RWPE1 (cell line): ENCODE data around the gene SH3PXD2A.
A peak's percentile ranks its signal among the peaks of the same experiment; 100 is the strongest.

Source experiments
- CTCF ChIA-PET: fragments of 350-600 bp; sonication (Branson Sonifier 250); formaldehyde crosslinking; extraction: SDS; loops from one replicate; lab custom pipeline; 2021; lab: Yijun Ruan, JAX
- POLR2A ChIA-PET: fragments of 400-600 bp; formaldehyde crosslinking; extraction: SDS; loops from one replicate; lab custom pipeline; 2020; ENCODE audit warnings: antibody characterized with exemption; ENCODE audit not compliant: low non-redundant PET; lab: Yijun Ruan, JAX
- DNase-seq: peaks from one replicate; pipeline ENCODE4 v3.0.0; 2012; ENCODE audit warnings: low spot score
- H3K27ac ChIP-seq: fragments of 450-650 bp; 2 replicates; pipeline ENCODE4 v1.5.1; 2017
- TF ChIP-seq, protein P1 (sequence below): fragments of 450-650 bp; conservative IDR thresholded peaks from 2 replicates; pipeline ENCODE4 v1.5.1; 2017; ENCODE audit warnings: low read depth, mild to moderate bottlenecking

Gene SH3PXD2A

DNA sequence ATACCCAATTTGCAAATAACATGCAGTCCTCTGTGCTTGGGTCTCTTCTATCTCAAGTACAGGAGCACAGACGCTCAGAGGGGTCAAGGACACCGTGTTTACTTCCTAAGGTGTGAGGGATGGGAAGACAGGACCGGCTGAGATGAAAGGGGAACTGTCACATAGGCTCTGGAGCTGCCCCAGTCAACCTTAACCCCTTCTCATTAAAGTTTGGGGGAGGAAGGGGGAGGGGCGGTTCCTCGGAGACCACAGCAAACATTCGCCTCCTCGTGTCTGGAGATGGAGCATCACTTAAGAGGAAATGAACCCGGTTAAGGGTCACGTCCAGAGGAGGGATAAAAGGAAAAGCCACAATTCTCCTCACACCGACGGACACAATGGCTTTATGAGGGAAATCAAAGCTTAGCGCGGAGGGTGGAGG is 1.1 kb downstream of the SH3PXD2A start:
- TF ChIP-seq, protein P1, sequence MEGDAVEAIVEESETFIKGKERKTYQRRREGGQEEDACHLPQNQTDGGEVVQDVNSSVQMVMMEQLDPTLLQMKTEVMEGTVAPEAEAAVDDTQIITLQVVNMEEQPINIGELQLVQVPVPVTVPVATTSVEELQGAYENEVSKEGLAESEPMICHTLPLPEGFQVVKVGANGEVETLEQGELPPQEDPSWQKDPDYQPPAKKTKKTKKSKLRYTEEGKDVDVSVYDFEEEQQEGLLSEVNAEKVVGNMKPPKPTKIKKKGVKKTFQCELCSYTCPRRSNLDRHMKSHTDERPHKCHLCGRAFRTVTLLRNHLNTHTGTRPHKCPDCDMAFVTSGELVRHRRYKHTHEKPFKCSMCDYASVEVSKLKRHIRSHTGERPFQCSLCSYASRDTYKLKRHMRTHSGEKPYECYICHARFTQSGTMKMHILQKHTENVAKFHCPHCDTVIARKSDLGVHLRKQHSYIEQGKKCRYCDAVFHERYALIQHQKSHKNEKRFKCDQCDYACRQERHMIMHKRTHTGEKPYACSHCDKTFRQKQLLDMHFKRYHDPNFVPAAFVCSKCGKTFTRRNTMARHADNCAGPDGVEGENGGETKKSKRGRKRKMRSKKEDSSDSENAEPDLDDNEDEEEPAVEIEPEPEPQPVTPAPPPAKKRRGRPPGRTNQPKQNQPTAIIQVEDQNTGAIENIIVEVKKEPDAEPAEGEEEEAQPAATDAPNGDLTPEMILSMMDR: no peak
- CTCF ChIA-PET: interaction anchor here (0.9 to 2.1 kb wide), 9 partner anchors 12 to 142 kb away, joined by 3 to 7 read pairs (median 4); no protein-coding TSS in a partner anchor
- peak; percentile 67 for DNase-seq
- H3K27ac ChIP-seq: peak overlapping the region; percentile 91
- POLR2A ChIA-PET: interaction anchor here (0.7 to 1.1 kb wide), 4 partner anchors 18 to 437 kb away, joined by 3 to 4 read pairs (median 3); no protein-coding TSS in a partner anchor

DNA sequence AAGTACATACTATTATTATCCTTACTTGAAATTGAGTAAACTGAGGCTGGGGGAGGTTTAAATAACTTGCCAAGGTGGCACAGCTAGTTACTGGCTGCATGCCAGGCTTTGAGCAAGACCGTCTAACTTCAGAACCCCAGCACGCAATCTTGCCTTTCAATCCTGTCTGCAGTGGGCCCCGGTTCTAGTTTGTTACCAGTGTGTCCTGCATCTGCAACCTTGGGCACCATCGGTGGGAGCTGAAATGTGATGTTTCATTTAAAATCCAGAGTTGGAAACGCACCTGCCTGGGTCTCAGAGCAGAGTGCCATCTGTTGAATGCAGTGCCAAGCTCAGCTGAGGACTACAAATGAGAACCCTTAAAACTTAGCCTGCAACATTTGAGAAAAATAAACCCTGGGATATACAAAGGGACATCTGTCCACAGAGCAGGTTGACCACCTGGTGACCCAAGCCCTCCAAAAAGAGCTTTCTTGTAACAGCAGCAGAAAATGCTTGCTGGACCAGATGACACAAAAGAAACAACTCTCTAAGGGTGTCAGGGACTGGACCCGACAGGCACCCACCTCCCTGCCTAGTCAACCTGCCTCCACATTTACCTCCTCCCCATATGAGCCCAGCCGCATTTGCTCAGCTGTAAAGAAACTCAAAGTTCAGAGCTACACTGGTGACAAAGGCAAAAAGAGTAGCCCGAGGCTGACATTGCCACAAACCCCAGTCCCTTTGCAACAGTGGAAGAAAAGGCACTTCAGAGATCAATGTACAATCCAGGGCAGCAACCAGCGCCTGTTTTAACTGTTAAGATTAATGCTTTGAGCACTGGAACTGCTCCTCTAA is 1.7 kb downstream of the SH3PXD2A start:
- ChIA-PET POLR2A (interaction anchor here (1.0 to 1.1 kb wide), 2 partner anchors 18 to 72 kb away, joined by 3 read pairs; no protein-coding TSS in a partner anchor), CTCF (interaction anchor here (0.6 to 2.1 kb wide), 6 partner anchors 13 to 141 kb away, joined by 3 to 7 read pairs (median 4); no protein-coding TSS in a partner anchor)
- TF ChIP-seq, protein P1: no peak
- DNase-seq: peak; percentile 33
- peak overlapping the region; percentile 91 for H3K27ac ChIP-seq

DNA sequence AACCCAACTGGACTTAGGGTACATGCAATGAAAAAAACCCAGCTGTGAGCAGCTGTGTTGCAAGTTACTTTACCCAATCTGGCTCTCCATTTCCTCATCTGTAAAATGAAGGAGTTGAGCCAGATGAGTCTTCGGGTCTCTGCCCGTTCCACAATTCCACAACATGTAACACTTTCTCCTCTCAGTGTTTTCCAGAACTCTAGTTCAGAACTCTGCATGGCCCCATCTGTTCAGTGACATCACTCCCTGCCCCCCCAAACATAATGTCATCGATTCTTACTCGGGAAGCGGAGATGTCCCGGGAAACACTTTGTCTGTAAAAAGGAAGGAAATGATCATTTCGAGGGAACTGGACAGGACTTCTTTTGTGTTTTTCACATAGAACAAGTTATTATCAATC is 2.5 kb downstream of the SH3PXD2A start:
- ChIA-PET CTCF (interaction anchor here (0.6 to 1.0 kb wide), 3 partner anchors 11 to 140 kb away, joined by 4 read pairs; no protein-coding TSS in a partner anchor), POLR2A (interaction anchor here (1.1 kb wide), 1 partner anchor 72 kb away, joined by 3 read pairs; no protein-coding TSS in a partner anchor)

DNA sequence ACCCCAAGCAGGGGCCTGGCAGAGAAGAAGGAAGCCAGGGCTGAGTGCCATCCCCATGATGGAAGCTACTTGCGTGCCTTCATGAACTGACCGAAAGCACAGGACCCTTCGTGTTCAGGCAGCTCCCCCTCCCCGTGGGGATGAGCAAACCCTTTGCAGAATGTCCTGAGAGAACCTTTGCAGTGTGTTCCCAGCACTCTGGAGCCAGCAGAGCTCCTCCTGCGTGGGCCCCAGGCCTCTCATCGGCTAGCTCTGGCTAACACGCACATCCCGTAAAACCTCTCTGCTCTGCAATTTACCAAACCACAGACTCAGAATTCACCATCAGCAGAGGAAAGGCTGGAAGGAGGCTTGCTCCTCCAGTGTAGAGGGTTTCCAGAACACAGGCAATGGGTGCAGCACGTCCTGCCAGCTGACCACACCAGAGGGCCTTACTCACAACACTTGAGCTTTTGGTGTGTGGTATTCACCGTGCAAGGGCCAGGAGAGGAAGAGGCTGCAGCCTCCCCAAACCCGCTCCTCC is 3.1 kb downstream of the SH3PXD2A start:
- H3K27ac ChIP-seq: peak overlapping the region; percentile 91
- CTCF ChIA-PET: interaction anchor here (0.6 to 0.8 kb wide), 3 partner anchors 11 to 116 kb away, joined by 3 to 4 read pairs (median 4); no protein-coding TSS in a partner anchor
- TF ChIP-seq, protein P1: no peak
- POLR2A ChIA-PET: interaction anchor here (1.4 kb wide), 1 partner anchor 20 kb away, joined by 4 read pairs; no protein-coding TSS in a partner anchor
- DNase-seq: no peak

More for the DNA sequence above, 2.5 kb downstream of the SH3PXD2A start:
- peak overlapping the region; percentile 91 for H3K27ac ChIP-seq
- no peak for DNase-seq
- TF ChIP-seq, protein P1: no peak

DNA sequence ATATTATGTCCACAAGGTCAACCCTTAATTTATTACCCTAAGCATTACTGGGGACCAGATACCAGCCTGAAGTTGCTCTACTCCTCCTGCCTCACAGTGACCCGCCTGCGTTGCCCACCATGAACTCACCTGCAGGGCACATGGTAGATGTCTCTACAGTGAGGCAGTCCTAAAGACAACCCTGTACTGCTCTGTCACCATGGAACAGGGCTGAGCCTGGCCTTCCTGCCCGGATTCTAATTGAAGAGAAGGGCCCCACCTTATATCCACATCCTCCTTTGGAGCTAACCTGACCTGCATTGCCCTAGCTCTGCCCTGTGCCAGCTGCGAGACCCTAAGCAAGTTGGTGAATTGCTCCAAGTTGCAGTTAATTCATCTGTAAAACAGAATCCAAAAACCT is 4.1 kb downstream of the SH3PXD2A start:
- no peak for DNase-seq
- peak overlapping the region; percentile 91 for H3K27ac ChIP-seq
- POLR2A ChIA-PET: interaction anchor here (0.6 to 1.4 kb wide), 2 partner anchors 21 to 122 kb away, joined by 4 to 5 read pairs; no protein-coding TSS in a partner anchor
- TF ChIP-seq, protein P1: no peak
- CTCF ChIA-PET: interaction anchor here (0.6 kb wide), 1 partner anchor 753 kb away, joined by 5 read pairs; no protein-coding TSS in a partner anchor

DNA sequence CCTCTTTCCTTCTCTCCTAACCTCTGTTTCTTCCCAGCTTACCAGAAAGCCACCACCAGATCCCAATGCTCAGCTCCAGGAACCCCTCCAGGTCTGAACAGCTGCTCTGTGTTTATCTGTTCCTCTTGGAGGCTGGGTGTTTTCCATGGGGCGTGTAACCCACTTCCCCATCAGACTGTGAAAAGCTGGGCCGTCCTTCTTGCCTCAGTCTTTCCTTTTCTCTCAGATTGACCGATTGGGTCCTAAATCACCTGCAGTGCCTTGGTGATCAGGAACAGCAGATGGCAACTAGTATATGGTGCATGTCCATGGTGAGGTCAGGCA is 4.8 kb downstream of the SH3PXD2A start:
- CTCF ChIA-PET: no interaction called here
- H3K27ac ChIP-seq: peak overlapping the region; percentile 91
- POLR2A ChIA-PET: interaction anchor here (0.7 kb wide), 1 partner anchor 97 kb away, joined by 3 read pairs; no protein-coding TSS in a partner anchor
- no peak for DNase-seq
- TF ChIP-seq, protein P1: no peak
